GM06990 (cell line): ENCODE measurements around the gene PDE6C.
"Not testable (repeated sequence)": the region's sequence is repeated elsewhere in the genome, so short reads cannot be mapped to it uniquely, and the experiment has no call there.

Experiments
- DNase-seq: peaks from one replicate; pipeline ENCODE4 v3.0.0-alpha.2; 2011; ENCODE audit not compliant: insufficient read length; ENCODE audit errors: extremely low read depth
- H3K27me3 ChIP-seq: replicated peaks from 2 replicates; pipeline ENCODE4 v1.6.0; 2011; ENCODE audit warnings: low read length; ENCODE audit not compliant: control insufficient read depth, insufficient read depth
- H3K36me3 ChIP-seq: 2 replicates; pipeline ENCODE4 v1.5.1; 2011; ENCODE audit warnings: low read length; ENCODE audit not compliant: control insufficient read depth, insufficient read depth
- H3K4me3 ChIP-seq: replicated peaks from 2 replicates; pipeline ENCODE4 v1.5.1; 2011; ENCODE audit warnings: low read depth, mild to moderate bottlenecking, control low read depth, low read length
- CTCF ChIP-seq: IDR thresholded peaks from 2 replicates; pipeline ENCODE4 v1.5.1; 2011; ENCODE audit warnings: low read length, control low read depth, mild to moderate bottlenecking, inconsistent platforms; ENCODE audit not compliant: insufficient read depth, poor library complexity, severe bottlenecking

Gene PDE6C

GRCh38 chr10:93687737-93688136, 75.4 kb downstream of the PDE6C start:
- Histone ChIP-seq H3K27me3 (no peaks in the 10 kb centered on the region), H3K4me3 (no peak overlapping the region), H3K36me3 (no peaks in the 10 kb centered on the region; the same call in 1 of the 2 replicates)
- TF ChIP-seq CTCF, result no peak
- DNase-seq, result no peak

- no peak overlapping the region for H3K4me3 ChIP-seq
- peaks cover 4% of the 10 kb centered on the region; the same call in 1 of the 2 replicates for H3K36me3 ChIP-seq
- TF ChIP-seq CTCF, result no peak
Observed at GRCh38 chr10:93695740-93696139, 83.4 kb downstream of the PDE6C start.

DNA sequence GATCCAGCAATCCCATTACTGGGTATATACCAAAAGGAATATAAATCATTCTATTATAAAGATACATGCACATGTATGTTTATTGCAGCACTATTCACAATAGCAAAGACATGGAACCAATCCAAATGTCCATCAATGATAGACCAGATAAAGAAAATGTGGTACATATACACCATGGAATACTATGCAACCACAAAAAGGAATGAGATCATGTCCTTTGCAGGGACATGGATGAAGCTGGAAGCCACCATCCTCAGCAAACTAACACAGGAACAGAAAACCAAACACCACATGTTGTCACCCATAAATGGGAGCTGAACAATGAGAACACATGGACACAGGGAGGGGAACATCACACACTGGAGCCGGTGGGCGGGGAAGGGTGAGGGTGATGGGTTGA, 84.2 kb downstream of the PDE6C start:
- DNase-seq, H3K36me3 ChIP-seq, H3K27me3 ChIP-seq, H3K4me3 ChIP-seq: not testable (repeated sequence)

More at GRCh38 chr10:93695740-93696139, 83.4 kb downstream of the PDE6C start:
- H3K27me3 ChIP-seq, result no peaks in the 10 kb centered on the region
- DNase-seq, result no peak

DNA sequence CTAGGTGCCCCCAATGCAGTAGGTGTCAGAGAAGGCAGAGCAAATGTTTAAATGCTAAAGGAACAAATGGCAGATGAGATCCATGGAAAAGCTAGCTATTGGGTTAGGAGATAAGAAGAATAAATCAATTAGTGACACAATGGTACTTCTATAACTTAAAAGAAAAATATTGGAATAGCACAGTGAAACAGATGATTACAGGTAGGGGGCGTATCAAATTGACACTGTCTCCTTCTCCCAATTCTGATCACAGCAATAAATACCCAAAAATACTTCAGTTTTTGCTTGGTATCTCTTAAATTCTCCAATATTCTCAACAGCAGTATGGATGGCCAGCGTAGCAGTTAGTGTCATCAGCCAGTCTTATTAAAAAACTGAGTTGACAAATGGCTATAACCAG, 84.9 kb downstream of the PDE6C start:
- TF ChIP-seq CTCF, result peak; percentile 5
- peaks cover 4% of the 10 kb centered on the region; the same call in 1 of the 2 replicates for H3K36me3 ChIP-seq
- no peak for DNase-seq
- no peaks in the 10 kb centered on the region for H3K27me3 ChIP-seq
- H3K4me3 ChIP-seq, result no peak overlapping the region

- no peak for TF ChIP-seq CTCF
- Histone ChIP-seq H3K36me3 (no peaks in the 10 kb centered on the region), H3K4me3 (peak overlapping the region; percentile 93), H3K27me3 (no peaks in the 10 kb centered on the region)
- DNase-seq, result no peak
Observed at GRCh38 chr10:93701866-93702209, 89.5 kb downstream of the PDE6C start.

DNA sequence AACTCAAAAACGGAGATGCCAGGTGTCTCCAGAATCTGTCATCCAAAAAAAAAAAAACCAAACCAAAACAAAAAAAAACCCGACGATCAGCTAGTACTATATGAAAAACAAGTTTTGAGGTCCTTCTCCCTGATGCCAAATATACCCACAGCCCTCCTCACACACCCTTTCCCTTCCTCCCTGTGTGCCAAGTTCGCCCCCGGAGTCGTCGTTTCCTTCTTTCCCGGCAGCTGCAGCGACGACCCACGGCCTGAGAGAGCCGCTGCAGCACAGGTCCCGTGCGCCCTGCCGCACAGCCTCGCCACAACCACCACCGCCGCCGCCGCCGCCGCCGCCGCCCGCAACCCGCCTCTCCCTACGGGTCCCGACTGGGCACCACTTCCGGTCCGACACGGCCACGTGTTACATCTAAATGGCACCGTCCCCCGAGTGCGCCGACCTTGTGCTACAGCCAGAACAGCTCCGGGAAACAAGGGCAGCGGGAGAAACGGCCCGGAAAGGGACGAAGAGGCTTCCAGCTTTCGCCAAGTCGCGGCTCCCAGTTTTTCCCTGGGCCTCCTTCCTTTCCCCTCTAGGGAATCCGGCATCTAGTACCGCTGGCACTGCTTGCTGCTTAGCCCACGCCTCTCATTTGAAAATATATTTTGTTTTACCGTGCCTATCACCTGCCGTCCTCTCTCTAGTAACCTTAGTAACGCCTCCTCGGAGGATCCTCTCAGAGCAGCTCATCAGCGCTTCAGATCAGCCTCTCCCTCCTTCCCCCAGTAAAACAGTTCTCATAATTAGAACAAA, 90.1 kb downstream of the PDE6C start, which contains the start of gene FRA10AC1:
TSS of gene FRA10AC1 (minus strand) at position 383 of the 792 bp plus-strand sequence. CDS start 2,486 bp downstream, outside the sequence.
- Histone ChIP-seq H3K36me3 (no peaks in the 10 kb centered on the region), H3K4me3 (peak within 1 kb of the TSS; percentile 93), H3K27me3 (no peaks in the 10 kb centered on the region)
- TF ChIP-seq CTCF, result peak; percentile 43
- DNase-seq, result peak; percentile 87
